T-helper 1 cell (primary cell): ENCODE results near the gene SLFN12.
"Not testable (repeated sequence)": the region's sequence is repeated elsewhere in the genome, so short reads cannot be mapped to it uniquely, and the experiment has no call there.

ENCODE experiments used
- DNase-seq, 5 donors: peaks; one replicate each; pipeline ENCODE4 v3.0.0-alpha.2; 2012 to 2020
- total RNA-seq, 4 donors: gene quantifications; one replicate each; lab custom pipeline; 2026; lab: John Stamatoyannopoulos, UW

Gene SLFN12
- 3.6 to 10.0 (median 8.2) reads per million in 4 donors for total RNA-seq

- peak in 4 of 5 donors; percentile 34 to 70 (median 38) for DNase-seq
Observed at GRCh38 chr17:35432176-35433074, at the start of gene SLFN12. Gene SLFN12 (minus strand): TSS chr17:35432500. CDS start chr17:35423028, 9,472 bp downstream.

- DNase-seq = no peak
Observed at GRCh38 chr17:35479271-35479670, 47.0 kb upstream of the SLFN12 start.

- no peak for DNase-seq
Observed at GRCh38 chr17:35477248-35477647, 44.9 kb upstream of the SLFN12 start.

GRCh38 chr17:35476283-35476820, 44.1 kb upstream of the SLFN12 start:
- DNase-seq = no peak

GRCh38 chr17:35468475-35468874, 36.2 kb upstream of the SLFN12 start:
- DNase-seq = no peak

GRCh38 chr17:35467824-35468223, 35.5 kb upstream of the SLFN12 start:
- peak in 1 of 5 donors; percentile 57 for DNase-seq

- DNase-seq = peak; percentile 41 to 65 (median 55)
Observed at GRCh38 chr17:35460354-35460851, 28.1 kb upstream of the SLFN12 start.

- DNase-seq = not testable (repeated sequence)
Observed at GRCh38 chr17:35454035-35454434, 21.7 kb upstream of the SLFN12 start.

GRCh38 chr17:35453171-35453570, 20.9 kb upstream of the SLFN12 start:
- DNase-seq = no peak

- no peak for DNase-seq
Observed at GRCh38 chr17:35449371-35449931, 17.2 kb upstream of the SLFN12 start.

- no peak for DNase-seq
Observed at GRCh38 chr17:35448899-35449227, 16.6 kb upstream of the SLFN12 start.

GRCh38 chr17:35448214-35448898, 16.1 kb upstream of the SLFN12 start, which contains the start of gene SLFN13:
Gene SLFN13 (minus strand): TSS chr17:35448766. CDS start chr17:35445680, 3,086 bp downstream.
- DNase-seq = peak; percentile 60 to 87 (median 72)

- DNase-seq = no peak
Observed at GRCh38 chr17:35447499-35447898, 15.2 kb upstream of the SLFN12 start.

- no peak for DNase-seq
Observed at GRCh38 chr17:35438433-35438832, 6.1 kb upstream of the SLFN12 start.

GRCh38 chr17:35433075-35433894, 985 bp upstream of the SLFN12 start:
- DNase-seq = peak in 4 of 5 donors; percentile 14 to 83 (median 22)

GRCh38 chr17:35429702-35430101, 2.6 kb downstream of the SLFN12 start:
- DNase-seq = no peak

- DNase-seq = peak in 1 of 5 donors; percentile 8
Observed at GRCh38 chr17:35428229-35428628, 4.1 kb downstream of the SLFN12 start.

GRCh38 chr17:35423761-35424160, 8.5 kb downstream of the SLFN12 start:
- DNase-seq = no peak

- DNase-seq = not testable (repeated sequence)
Observed at GRCh38 chr17:35421069-35421468, 11.2 kb downstream of the SLFN12 start.

GRCh38 chr17:35416659-35417058, 15.6 kb downstream of the SLFN12 start:
- no peak for DNase-seq

- DNase-seq = not testable (repeated sequence)
Observed at GRCh38 chr17:35414707-35415106, 17.6 kb downstream of the SLFN12 start.

- DNase-seq = no peak
Observed at GRCh38 chr17:35414247-35414646, 18.1 kb downstream of the SLFN12 start.
